Activated T-helper 17 cell treated with anti-CD3 and anti-CD28 coated beads, Interleukin-2, amount 50 U/mL, for 72 hours (primary cell): ENCODE data around the gene ABCC8. TPM values are rescaled to one million over a fixed set of nuclear protein-coding genes. Genes with fewer than 3 reads are reported as not detected.

Experiments
- ATAC-seq: fragments of 150-1000 bp; cut with Tn5 transposase; replicated peaks from 2 replicates; pipeline ENCODE4 v1.10.0; 2021; ENCODE audit warnings: mild to moderate bottlenecking, moderate library complexity
- H3K27ac Mint-ChIP-seq: one replicate; pipeline ENCODE4 v1.8.0; 2022; ENCODE audit warnings: mixed read lengths
- H3K27me3 Mint-ChIP-seq: one replicate; pipeline ENCODE4 v1.8.0; 2022; ENCODE audit warnings: mixed read lengths
- H3K36me3 Mint-ChIP-seq: one replicate; pipeline ENCODE4 v1.8.0; 2022; ENCODE audit warnings: low read depth, mild to moderate bottlenecking, mixed read lengths
- H3K4me1 Mint-ChIP-seq: one replicate; pipeline ENCODE4 v1.8.0; 2022; ENCODE audit warnings: mixed read lengths
- H3K4me3 Mint-ChIP-seq: one replicate; pipeline ENCODE4 v1.8.0; 2022; ENCODE audit warnings: mild to moderate bottlenecking, mixed read lengths
- H3K9me3 Mint-ChIP-seq: one replicate; pipeline ENCODE4 v1.8.0; 2022; ENCODE audit warnings: mixed read lengths
- total RNA-seq, 2 donors: library from RNA; stranded (reverse); gene quantifications; one replicate each; pipeline ENCODE4 v1.2.3, GENCODE V29; 2022

The ABCC8 gene
- total RNA-seq, 2 donors from 2014 or later, result not detected

DNA sequence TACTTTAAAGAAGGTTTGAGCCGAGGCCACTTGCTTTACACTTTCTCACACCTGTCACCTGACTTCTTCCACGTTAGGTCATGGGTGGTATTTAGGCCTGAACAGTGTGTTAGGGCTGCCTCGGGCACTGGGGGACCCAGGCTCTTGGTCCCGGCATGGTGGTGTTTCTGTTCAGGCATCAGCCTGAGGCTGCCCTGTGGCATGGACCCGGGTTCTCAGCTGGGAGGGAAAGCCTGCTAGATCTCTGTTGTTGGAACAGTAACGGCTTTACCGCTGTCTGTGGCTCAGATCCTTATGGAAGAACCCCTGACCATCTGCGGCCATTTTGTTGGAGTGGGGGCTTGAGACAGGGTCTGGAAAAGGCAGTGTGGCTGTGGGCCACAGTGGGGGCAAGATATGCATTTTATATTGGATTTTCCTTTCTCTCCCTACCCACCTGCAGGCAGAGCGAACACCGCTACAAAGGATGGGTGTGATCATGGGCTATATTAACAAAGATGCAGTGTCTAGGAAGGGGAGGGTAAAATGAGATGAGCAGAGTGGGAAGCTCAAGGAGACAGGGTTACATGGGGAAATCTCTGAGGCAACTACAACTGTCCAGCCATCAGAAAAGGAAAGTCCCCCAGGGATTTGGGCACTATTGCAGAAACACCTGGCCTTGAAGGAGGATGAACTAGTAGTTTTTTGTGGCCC, 86.5 kb downstream of the ABCC8 start:
- ATAC-seq, result no peak
- H3K4me1 Mint-ChIP-seq, result no peaks in the 10 kb centered on the region
- H3K4me3 Mint-ChIP-seq, result peak overlapping the region; percentile 59
- no peaks in the 10 kb centered on the region for H3K27me3 Mint-ChIP-seq
- no peaks in the 10 kb centered on the region for H3K9me3 Mint-ChIP-seq
- no peak overlapping the region for H3K27ac Mint-ChIP-seq
- H3K36me3 Mint-ChIP-seq, result no peaks in the 10 kb centered on the region

DNA sequence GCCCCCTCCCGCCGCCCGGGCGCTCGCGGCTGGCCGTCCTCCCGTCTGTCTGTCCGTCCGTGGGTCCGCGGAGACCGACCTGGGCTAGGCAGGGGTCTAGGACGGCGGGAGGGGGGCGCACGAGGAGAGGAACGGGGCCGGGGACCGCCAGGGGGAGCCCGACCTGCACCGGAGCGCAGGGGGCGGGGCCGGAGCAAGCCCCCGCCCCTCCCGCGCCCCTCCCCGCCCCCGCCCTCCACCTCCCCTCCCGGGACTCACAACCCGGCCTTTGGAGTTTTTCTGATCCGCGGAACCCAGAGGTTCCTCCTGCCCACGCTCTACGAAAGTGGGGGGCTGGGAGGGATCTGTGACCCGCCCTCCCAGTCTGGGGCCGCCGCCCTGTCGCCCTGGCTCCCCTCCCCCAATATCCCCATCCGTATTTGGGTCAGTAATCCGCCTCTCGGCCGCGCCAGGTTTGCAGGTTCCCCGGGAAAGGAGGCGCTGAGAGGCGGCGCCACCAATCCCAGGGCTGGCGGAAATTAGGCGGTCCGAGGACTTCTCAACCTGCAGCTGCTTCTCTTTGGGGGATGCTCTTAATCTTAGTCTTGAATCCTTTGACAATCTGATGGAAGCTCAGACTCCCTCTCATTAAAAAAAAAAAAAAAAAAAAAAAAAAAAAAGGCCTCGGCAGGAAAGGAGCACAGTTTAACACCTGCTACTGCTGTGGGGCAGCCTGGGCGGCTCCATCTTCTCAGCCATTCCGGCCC, 87.3 kb downstream of the ABCC8 start:
- H3K36me3 Mint-ChIP-seq, result no peaks in the 10 kb centered on the region
- peak; percentile 82 for ATAC-seq
- H3K27me3 Mint-ChIP-seq, result no peaks in the 10 kb centered on the region
- no peaks in the 10 kb centered on the region for H3K9me3 Mint-ChIP-seq
- H3K4me1 Mint-ChIP-seq, result no peaks in the 10 kb centered on the region
- peak overlapping the region; percentile 59 for H3K4me3 Mint-ChIP-seq
- no peak overlapping the region for H3K27ac Mint-ChIP-seq

DNA sequence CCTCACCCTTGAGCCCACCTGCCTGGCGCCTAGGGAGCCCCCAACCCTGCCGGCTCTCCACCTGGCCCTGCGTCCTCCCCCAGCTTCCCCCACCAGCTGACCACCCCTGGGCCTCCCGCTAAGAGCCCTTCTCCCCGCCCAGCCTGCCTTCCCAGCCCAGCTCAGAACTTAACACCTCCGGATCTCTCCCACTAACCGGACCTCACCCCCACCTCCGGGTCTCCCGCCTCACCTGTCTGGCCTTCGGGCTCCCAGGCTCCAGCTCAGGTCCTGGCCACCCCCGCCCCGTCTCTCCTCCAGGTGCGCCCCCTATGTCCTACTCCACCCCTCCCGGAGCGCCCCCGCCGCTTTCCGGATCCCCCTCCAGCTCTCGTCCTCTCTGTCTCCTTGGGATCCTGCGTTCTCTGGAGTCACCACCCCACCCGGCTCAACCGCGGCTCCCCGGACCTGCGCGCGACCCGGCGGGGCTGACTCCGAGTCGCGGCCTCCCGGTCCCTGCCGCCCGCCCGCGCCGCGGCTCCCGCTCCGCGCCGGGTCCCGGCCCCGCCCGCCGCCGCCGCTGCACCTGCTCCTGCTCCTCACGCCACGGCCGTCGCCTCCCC, 87.9 kb downstream of the ABCC8 start, which contains the start of gene KCNJ11:
Gene KCNJ11 (minus strand): TSS at position 51 of the 602 bp plus-strand sequence. CDS start 568 bp downstream, outside the sequence.
- no peak within 1 kb of the TSS for H3K27ac Mint-ChIP-seq
- peak; percentile 66 for ATAC-seq
- H3K4me1 Mint-ChIP-seq, result no peaks in the 10 kb centered on the region
- no peaks in the 10 kb centered on the region for H3K27me3 Mint-ChIP-seq
- H3K4me3 Mint-ChIP-seq, result peak within 1 kb of the TSS; percentile 59
- no peaks in the 10 kb centered on the region for H3K36me3 Mint-ChIP-seq
- no peaks in the 10 kb centered on the region for H3K9me3 Mint-ChIP-seq

DNA sequence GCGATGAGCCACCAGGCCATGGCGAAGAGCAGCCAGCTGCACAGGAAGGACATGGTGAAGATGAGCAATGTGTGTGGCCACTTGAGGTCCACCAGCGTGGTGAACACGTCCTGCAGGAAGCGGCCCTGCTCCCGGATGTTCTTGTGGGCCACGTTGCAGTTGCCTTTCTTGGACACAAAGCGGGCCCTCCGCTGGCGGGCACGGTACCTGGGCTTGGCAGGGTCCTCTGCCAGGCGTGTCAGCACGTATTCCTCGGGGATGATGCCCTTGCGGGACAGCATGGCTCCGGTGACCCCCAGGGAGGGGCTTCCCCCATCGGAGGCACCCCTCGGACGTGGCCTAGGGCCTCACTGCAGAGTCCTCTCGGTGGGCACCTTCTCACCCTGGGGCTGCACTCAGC, 88.8 kb downstream of the ABCC8 start:
- Mint-ChIP-seq H3K27ac (no peak overlapping the region), H3K36me3 (no peaks in the 10 kb centered on the region), H3K9me3 (no peaks in the 10 kb centered on the region), H3K4me3 (peak overlapping the region; percentile 59), H3K4me1 (no peaks in the 10 kb centered on the region), H3K27me3 (no peaks in the 10 kb centered on the region)
- ATAC-seq, result no peak

DNA sequence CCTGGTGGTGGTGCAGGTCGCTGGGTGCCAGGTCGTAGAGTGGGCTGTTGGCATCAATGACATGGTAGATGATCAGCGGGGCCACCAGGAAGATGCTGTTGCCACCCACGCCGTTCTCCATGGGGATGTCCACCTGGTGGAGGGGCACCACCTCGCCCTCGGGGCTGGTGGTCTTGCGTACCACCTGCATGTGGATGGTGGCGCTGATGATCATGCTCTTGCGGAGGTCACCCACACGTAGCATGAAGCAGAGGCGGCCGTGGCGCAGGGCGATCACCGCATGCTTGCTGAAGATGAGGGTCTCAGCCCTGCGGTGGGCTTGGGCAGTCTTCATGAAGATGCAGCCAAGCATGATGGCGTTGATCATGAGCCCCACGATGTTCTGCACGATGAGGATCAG, 89.4 kb downstream of the ABCC8 start:
- no peaks in the 10 kb centered on the region for H3K36me3 Mint-ChIP-seq
- ATAC-seq, result no peak
- no peaks in the 10 kb centered on the region for H3K27me3 Mint-ChIP-seq
- no peak overlapping the region for H3K27ac Mint-ChIP-seq
- H3K4me3 Mint-ChIP-seq, result peak overlapping the region; percentile 59
- H3K4me1 Mint-ChIP-seq, result no peaks in the 10 kb centered on the region
- no peaks in the 10 kb centered on the region for H3K9me3 Mint-ChIP-seq

DNA sequence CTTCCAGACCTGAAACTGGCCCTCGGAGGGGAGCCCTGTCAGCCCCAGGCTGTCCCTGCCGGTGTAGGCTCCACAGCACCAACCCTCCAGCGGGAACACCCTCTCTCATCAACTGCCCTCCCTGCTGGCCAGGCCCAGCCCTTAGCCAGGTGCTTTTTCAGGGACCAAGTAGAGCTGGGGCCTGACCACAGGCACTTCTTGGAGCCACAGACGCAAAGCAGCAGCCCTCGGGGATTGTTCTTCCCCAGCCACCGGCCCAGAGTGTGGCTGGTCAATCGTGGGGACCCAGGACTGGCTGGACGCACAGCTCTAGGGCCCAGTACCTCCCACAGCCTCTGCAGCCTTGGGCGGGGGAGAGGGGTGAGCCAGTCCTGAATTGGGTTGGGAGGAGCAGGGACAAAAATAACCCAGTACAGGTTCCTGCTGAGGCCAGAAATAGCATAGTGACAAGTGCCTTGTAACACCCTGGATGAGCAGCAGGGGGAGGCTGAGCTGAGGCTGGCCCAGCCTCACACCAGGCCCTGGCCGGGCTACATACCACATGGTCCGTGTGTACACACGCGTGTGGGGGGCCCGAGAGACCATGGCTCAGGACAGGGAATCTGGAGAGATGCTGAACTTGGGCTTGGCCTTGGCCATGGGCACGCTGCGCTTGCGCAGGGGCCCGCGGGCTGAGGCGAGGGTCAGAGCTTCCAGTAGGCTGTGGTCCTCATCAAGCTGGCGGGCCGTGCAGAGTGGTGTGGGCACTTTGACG, 90.1 kb downstream of the ABCC8 start:
- no peak overlapping the region for H3K27ac Mint-ChIP-seq
- no peak overlapping the region for H3K4me3 Mint-ChIP-seq
- ATAC-seq, result peak; percentile 33
- H3K9me3 Mint-ChIP-seq, result no peaks in the 10 kb centered on the region
- no peaks in the 10 kb centered on the region for H3K4me1 Mint-ChIP-seq
- H3K36me3 Mint-ChIP-seq, result no peaks in the 10 kb centered on the region
- no peaks in the 10 kb centered on the region for H3K27me3 Mint-ChIP-seq

DNA sequence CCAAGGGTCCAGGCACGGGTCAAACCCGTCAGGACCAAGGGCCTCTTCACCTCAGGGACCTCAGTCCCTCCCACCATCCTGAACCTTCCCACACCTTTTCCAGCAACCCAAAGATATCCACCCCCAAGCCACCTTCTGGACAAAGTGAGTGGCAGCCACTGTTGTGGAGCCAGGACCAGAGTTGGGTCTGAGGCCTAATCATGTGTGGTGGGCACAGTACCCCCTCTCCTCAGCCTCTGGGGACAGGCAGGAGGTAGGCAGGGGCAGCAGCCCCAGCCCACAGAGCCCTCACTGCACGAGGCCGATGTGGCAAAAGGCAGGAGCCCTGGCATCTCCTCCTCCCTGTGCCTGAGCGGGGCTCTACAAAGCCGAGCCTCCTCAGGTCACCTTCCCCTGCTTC, 90.7 kb downstream of the ABCC8 start:
- Mint-ChIP-seq H3K4me1 (no peaks in the 10 kb centered on the region), H3K4me3 (no peak overlapping the region), H3K36me3 (no peaks in the 10 kb centered on the region), H3K9me3 (no peaks in the 10 kb centered on the region), H3K27ac (no peak overlapping the region), H3K27me3 (no peaks in the 10 kb centered on the region)
- no peak for ATAC-seq

DNA sequence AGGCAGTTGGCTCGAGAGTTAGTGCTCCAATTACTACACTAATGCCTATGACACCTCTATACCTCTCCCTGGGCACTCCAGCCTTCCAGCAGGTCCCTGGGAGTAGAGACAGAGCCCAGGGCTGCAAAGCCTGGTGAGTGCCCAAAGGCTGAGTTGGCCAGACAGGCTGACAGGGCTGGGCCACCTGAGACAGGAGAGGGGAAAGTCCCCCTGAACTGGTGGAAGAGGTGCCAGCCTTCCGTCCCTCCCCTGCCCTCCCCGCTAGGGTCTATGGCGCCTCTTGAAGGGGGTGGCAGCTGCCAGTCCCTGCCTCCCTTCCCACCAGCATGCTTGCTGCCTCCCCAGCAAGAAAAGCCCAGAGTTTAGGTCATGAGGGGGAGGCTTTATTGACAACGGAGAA, 91.2 kb downstream of the ABCC8 start:
- Mint-ChIP-seq H3K27me3 (no peaks in the 10 kb centered on the region), H3K4me1 (no peaks in the 10 kb centered on the region), H3K4me3 (no peak overlapping the region), H3K27ac (no peak overlapping the region), H3K36me3 (no peaks in the 10 kb centered on the region), H3K9me3 (no peaks in the 10 kb centered on the region)
- no peak for ATAC-seq

DNA sequence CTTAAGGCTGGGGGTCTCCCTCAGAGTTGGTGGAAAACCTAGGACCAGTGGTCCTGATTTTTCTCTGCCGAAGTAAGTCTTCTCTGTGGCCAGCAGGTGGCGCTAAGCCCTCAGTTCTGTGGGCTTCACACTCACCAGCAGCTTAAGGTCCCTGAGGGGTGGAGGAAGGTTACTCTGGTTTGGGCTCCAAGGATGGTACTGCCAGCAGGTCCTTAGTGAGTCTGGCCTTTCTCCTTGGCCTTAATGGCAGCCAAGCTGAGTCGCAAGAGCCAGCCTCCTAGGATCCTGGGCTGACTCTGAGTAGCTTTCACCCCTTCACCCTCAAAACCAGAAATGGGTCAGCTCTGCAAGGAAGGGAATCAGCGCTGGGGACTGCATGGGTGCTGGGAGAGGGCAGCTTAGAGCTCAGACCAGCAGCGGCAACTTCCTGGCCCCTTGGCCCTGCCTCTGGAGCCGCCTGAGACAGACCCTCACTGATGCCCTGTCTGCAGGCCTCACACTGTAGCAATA, 92.6 kb downstream of the ABCC8 start:
- Mint-ChIP-seq H3K27me3 (no peaks in the 10 kb centered on the region), H3K36me3 (no peaks in the 10 kb centered on the region), H3K9me3 (no peaks in the 10 kb centered on the region), H3K27ac (no peak overlapping the region), H3K4me1 (no peaks in the 10 kb centered on the region), H3K4me3 (no peak overlapping the region)
- peak; percentile 62 for ATAC-seq

DNA sequence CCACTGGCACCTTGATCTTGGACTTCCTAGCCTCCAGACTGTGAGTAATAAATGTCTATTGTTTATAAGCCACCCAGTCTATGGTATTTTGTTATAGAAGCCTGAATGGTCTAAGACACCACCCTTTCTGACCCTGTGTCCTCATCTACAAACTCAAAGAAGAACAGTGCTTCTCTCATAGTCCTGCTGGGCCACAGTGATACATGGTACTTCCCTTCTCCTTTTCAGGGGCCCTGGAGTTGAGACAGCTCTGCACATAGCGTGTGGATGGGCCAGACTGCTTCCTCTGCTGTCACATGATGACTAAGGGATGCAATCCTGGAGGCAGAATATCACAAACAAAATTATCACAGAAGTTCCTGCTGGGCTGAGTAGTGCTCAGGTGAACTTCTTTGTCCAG, 93.2 kb downstream of the ABCC8 start:
- Mint-ChIP-seq H3K9me3 (no peaks in the 10 kb centered on the region), H3K36me3 (no peaks in the 10 kb centered on the region), H3K27ac (no peak overlapping the region), H3K4me1 (no peaks in the 10 kb centered on the region), H3K4me3 (no peak overlapping the region), H3K27me3 (no peaks in the 10 kb centered on the region)
- no peak for ATAC-seq

DNA sequence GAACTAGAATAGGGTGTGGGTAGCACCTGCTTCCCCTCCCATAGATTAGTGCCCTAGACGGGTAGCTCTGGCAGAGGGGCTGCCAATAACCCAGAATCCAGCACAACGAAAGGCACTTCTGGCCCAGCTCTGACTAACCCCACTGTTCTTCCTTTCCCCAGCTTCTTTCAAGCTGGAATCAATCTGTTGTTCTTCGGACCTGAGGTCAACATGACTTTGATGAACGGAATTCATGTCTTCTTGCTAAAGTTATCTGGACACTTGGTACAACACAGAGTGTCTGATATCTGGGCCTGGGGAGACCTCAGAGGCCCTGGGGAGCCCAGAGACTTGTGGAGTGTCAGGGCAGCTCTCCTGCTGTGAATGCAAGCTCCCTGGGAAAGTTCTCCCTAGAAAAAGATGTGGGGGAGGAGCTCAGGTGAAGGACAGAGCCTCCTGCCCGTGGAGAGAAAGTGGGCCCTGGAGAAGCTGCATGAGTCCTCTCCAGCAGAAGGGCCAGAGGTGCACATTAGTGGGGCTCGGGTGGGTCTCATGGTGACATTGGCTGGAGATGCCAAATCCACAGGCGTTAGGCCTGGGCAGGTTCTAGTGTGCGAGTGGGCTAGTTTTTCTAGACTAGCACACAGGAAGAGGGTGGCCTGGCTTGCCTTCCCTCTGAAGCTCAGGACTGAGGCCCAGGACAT, 94.5 kb downstream of the ABCC8 start:
- H3K4me1 Mint-ChIP-seq, result no peaks in the 10 kb centered on the region
- no peak overlapping the region for H3K4me3 Mint-ChIP-seq
- H3K27ac Mint-ChIP-seq, result no peak overlapping the region
- H3K36me3 Mint-ChIP-seq, result no peaks in the 10 kb centered on the region
- no peaks in the 10 kb centered on the region for H3K27me3 Mint-ChIP-seq
- ATAC-seq, result no peak
- H3K9me3 Mint-ChIP-seq, result no peaks in the 10 kb centered on the region

DNA sequence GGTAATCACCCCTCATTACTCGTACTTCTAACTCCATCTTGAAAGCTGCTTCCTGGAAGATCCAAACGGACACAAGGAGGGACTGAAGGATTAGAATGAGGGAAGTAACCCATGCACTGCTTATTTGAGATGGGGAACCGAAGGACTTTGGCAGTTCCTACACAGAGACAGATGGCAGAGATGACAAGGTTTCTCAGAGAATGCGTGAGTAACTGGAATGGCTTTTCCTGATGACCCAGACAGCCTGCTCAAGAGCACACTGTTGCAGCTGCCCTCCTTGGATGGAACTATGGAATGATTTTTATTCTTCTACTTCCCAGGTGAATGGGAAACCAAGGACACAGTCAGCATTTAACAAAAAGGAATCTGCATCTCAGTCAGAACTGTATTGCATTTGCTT, 95.5 kb downstream of the ABCC8 start:
- ATAC-seq, result no peak
- H3K27ac Mint-ChIP-seq, result no peak overlapping the region
- H3K9me3 Mint-ChIP-seq, result no peaks in the 10 kb centered on the region
- no peaks in the 10 kb centered on the region for H3K36me3 Mint-ChIP-seq
- no peak overlapping the region for H3K4me3 Mint-ChIP-seq
- H3K27me3 Mint-ChIP-seq, result no peaks in the 10 kb centered on the region
- H3K4me1 Mint-ChIP-seq, result no peaks in the 10 kb centered on the region

DNA sequence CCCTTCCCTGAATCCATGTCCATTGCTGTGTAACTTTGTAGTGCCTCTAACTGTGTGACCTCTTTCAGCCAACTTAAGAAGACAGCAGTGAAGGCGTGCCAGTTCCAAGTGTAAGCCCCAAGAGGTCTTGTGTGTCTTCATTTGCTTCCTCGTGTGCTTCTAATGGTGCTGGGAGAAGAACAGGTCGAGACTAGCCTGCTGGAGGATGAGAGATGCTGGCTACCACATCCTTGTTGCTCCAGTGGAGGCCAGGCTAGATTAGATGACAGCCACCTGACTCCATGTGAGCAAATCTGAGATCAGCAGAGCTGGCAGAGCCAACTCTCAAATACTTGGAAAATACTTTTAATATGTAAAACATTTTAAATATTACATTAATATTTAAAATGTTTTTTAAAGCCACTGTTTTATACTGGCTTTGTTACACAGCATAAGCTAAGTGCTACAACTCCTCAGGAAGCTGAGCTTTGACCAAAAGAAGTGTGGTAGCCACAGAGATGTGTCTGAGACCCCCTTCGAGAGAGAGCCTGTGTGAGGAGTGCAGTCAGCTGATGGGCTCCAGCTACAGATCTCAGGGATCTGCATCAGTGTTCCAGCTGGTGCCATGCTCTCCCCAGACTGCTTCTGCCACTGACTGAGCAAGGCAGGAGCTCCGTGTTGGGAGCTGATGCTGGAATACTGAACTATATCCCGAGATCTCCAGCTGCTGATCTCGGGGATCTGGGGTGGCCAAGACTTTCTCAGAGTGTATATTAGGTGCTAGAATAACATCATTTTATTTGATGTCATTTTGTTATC, 97.1 kb downstream of the ABCC8 start:
- H3K4me3 Mint-ChIP-seq, result no peak overlapping the region
- no peak overlapping the region for H3K27ac Mint-ChIP-seq
- H3K36me3 Mint-ChIP-seq, result no peaks in the 10 kb centered on the region
- ATAC-seq, result no peak
- no peaks in the 10 kb centered on the region for H3K27me3 Mint-ChIP-seq
- H3K9me3 Mint-ChIP-seq, result no peaks in the 10 kb centered on the region
- no peaks in the 10 kb centered on the region for H3K4me1 Mint-ChIP-seq
